HG02981 (cell line): ENCODE data around the gene SIX1.

ENCODE experiments used
- ATAC-seq: cut with Tn5 transposase; IDR thresholded peaks from one replicate; pipeline ENCODE4 v1.9.1; 2021; ENCODE audit warnings: mild to moderate bottlenecking, moderate library complexity; ENCODE audit not compliant: unreplicated experiment

The SIX1 gene

GRCh38 chr14:60655898-60656685 lies 6.8 kb upstream of the SIX1 start:
- no peak for ATAC-seq

- no peak for ATAC-seq
Observed at GRCh38 chr14:60655119-60655897, 6.0 kb upstream of the SIX1 start.

GRCh38 chr14:60654334-60654821 lies 5.1 kb upstream of the SIX1 start:
- ATAC-seq: no peak

- no peak for ATAC-seq
Observed at GRCh38 chr14:60653701-60654161, 4.5 kb upstream of the SIX1 start.

GRCh38 chr14:60652674-60653651 lies 3.7 kb upstream of the SIX1 start:
- ATAC-seq: no peak

GRCh38 chr14:60651796-60652673 lies 2.8 kb upstream of the SIX1 start:
- ATAC-seq: no peak

GRCh38 chr14:60651086-60651795 lies 2.0 kb upstream of the SIX1 start:
- ATAC-seq: no peak

GRCh38 chr14:60650373-60650961 lies 1.2 kb upstream of the SIX1 start:
- ATAC-seq: no peak

GRCh38 chr14:60649875-60650372 lies 647 bp upstream of the SIX1 start:
- no peak for ATAC-seq

GRCh38 chr14:60648249-60648933 lies 886 bp downstream of the SIX1 start:
- no peak for ATAC-seq

GRCh38 chr14:60647837-60648248 lies 1.4 kb downstream of the SIX1 start:
- no peak for ATAC-seq

GRCh38 chr14:60647081-60647836 lies 2.0 kb downstream of the SIX1 start:
- no peak for ATAC-seq

GRCh38 chr14:60646226-60646818 lies 3.0 kb downstream of the SIX1 start:
- ATAC-seq: no peak

- ATAC-seq: no peak
Observed at GRCh38 chr14:60645126-60645741, 4.0 kb downstream of the SIX1 start.

GRCh38 chr14:60644666-60645065 lies 4.6 kb downstream of the SIX1 start:
- ATAC-seq: no peak
